NK-92 (cell line): Measurements from ENCODE around the gene FOXC1.

ENCODE experiments used
- DNase-seq: peaks from one replicate; lab custom pipeline; 2025; ENCODE audit not compliant: unreplicated experiment; lab: John Stamatoyannopoulos, UW

Gene FOXC1

DNA sequence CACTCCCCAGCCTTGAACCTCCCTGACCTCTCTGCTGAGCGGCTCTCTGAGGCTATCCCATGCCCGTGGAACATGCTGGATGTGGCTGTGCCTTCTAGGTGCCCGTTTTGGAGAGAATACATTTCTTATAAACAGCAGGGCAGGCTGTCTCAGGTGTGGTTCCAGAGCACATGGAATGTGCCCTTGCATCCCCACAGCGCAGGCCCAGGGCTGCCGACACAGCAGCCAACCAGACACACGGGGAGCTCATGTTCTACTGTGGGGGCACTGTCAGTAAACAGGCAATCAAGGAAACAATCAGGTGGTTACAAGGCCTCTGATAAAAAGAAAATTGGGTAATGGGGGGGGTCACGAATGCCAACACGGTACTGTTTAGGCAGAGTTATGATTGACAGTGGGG is 30.8 kb downstream of the FOXC1 start:
- DNase-seq = no peak

DNA sequence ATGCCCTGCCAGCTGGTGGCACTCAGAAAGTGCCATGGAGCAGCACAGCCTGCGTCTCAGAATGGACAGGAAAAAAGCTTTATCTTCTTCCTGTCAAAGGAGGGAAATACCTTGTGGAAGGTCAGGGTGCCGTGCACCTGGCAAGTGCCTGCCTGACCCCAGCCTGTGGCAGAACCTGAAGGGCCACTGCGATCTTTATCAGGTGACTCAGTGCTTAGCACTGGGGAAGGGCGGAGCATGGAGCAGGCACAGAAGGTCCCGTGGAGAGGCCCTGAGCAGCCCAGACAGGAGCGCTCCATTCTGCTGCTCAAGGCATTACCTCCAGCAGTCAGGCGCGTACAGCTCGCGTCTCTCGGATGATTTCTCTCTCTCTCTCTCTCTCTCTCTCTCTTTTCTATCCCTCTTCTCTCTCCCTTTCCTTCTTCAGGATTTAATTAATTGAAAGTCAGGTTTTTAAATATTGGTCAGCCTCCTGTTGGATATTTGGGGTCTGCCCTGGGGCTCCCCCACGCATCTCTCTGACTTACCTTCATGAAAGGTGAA is 31.7 kb downstream of the FOXC1 start:
- no peak for DNase-seq

DNA sequence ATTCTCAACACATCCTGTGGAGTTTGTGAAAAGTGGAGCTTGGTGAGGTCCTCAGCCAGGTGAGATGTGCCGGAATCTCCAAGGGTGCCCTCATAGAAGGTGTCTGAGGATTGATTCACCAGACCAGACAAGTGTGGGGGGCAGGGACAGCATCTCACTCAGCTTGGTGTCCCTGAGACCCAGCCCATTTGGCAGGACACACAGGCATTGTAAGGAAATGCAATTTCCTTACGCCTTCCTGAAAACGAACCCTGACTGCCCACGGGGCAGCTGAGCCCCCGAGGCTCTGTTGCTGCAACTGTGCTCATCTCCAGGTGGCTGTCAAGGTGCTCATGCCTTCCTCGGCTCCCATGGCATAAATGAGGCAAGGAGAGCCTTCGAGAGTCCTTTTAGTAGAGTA is 33.4 kb downstream of the FOXC1 start:
- DNase-seq = no peak

DNA sequence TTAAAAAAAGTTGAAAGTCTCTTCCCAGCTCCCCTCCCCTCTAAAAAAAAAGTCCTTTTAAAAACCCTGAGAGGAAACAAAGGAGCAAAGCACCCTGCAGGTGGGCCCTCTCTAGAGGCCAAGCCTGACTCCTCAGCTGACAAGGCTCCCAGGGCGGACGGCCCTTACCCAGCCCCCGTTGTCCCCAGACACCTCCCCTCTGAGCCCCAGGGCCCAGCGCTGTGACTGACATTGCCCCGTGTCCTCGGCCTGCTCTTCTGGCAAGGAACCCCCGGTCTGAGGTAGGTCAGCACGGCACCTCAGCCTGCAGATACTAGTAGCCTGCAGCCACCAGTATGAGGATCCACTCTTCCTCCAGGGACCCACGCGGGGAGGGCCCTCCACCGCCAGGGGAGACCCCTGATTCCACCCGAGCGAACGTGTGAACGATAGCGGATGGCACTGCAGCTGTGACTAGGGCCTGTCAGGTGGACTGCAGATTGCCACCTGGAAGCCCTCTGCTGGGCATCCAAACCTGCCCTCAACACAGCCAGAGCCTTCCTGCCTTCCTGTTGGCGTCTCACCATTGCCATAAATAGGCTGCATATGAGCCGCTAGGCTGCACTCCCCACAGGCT is 34.2 kb downstream of the FOXC1 start:
- no peak for DNase-seq

DNA sequence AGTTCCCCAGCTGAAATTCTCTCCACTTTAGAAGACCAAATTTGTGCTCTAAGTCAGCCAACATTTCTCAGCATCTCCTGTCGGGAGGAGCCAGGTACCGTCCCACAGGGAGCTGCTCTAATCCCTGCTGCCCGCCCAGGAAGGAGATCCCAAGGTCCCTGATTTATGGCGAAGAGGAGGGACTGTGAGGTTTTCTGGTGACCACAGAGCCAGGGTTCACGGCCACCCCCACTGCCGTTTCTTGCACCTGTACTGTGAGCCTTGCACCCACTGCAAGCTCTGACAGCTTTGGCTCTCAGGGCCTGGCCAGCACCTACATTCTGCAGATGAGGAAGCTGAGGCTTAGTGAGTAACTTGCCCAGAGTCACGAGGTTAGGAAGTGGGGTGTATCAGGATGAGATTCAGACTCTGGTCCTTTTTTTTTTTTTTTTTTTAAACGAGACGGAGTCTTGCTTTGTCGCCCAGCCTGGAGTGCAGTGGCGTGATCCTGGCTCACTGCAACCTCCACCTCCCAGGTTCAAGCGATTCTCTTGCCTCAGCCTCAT is 34.9 kb downstream of the FOXC1 start:
- no peak for DNase-seq

DNA sequence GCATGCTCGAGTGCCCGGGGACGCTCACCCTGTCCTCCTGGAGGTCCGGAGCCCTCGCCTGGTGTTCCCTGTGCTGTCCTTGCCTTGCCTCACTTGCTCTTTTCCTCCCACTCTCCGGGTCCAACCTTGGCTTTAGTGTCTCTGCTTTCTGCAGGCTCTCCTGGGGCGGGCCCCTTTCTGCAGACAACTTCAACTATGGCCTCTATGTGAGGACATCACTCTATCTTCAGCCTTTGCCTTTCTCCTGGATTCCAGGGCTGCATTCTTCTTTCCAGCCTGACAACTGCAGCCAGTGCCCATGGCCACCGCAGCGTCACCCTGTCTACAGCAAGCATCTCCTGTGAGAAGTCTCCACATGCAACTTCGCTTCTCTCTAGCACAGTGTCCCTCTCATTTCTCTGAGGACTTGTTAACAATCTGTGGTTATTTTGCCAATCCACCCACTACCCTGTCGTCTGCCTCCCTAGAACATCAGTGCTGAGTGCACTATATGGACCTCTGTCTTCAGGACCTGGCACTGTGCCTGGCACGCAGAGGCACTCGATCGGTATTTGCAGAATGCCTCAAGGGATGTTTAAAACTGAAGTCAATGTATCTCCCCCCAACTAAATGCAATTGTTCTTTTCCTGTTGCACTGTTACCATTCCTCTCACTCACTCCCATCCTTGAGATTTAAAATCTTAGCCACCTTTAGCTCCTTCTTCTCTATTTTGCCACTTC is 35.9 kb downstream of the FOXC1 start:
- DNase-seq = no peak

DNA sequence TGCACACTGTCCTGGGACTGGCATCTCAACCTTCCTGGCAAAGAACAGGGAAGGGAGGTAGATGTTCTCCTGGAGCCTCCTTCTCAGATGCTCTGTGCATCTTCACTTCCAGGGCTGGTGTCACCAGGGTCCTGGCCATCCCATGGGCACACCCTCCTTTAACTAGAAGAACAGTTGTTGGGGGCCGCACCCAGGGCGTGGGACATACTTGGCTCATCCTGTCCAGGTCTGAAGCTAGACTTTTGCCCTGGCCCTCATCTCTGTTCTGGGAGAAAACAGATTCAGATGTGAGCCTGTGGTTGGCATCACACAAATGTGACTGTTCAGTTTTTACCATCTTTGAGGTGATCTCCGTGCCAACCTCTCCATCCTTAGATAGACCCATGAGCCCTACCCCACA is 41.6 kb downstream of the FOXC1 start:
- no peak for DNase-seq

DNA sequence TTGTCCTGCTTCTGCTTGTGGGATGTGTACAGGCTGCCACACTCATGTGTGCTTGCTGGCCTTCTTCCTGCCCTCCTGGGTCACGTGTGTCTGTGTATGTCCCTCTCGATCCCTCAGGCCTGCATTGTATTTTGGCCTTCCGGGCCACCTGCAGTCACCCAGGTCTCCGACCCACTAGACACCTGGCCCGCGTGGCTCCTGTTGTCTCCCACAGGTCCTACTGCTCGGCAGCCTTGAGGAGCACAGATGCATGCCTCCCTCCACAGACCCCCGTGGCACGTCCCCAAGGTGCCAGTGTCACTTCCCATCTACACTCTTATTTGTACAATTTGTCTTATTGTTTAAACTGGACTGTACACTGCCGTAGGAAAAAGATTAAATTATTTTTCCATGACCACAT is 43.1 kb downstream of the FOXC1 start:
- DNase-seq = no peak

DNA sequence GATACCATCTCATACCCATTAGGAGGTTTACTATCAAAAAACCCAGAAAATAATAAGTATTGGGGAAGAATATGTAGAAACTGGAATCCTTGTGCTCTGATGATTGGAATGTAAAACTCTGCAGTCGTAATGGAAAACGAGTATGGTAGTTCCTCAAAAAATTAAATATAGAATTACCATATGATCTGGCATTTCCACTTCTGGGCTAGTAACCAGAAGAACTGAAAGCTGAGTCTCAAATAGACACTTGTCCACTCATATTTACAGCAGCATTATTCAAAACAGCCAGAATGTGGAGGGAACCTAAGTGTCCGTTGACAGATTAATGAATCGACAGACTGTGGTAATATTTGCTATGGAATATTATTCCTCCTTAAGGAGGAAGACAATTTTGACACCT is 44.3 kb downstream of the FOXC1 start:
- DNase-seq = no peak

DNA sequence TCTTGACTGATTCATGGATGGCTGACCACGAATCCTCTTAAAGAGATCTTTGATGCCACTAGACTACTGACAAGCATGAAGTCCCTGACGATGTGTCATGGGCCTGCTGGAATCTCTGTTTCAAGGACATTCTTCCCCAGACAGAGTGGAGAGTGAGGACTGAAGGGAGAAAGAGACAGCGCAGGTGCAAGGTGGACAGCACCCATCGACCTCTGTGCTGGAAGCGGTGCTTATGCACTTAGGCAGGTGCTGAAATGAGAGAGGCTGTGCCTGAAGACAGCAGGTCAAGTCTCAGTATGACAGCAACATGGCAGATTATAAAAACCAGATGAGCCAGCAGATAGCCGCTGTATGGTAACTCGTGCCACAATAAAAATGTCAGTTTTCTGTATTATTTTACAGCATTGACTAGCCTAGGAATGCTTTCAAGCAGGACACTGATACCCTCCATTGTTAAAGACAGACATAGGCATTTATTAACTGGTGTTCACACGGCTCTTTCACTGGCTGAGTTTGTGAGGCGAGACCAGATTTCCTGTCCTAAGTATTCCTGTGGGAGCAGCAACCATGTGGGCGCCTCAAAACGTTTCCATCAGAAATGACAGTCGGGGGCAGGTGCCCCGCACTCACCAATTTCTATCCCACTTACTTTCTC is 47.5 kb downstream of the FOXC1 start:
- DNase-seq = no peak

DNA sequence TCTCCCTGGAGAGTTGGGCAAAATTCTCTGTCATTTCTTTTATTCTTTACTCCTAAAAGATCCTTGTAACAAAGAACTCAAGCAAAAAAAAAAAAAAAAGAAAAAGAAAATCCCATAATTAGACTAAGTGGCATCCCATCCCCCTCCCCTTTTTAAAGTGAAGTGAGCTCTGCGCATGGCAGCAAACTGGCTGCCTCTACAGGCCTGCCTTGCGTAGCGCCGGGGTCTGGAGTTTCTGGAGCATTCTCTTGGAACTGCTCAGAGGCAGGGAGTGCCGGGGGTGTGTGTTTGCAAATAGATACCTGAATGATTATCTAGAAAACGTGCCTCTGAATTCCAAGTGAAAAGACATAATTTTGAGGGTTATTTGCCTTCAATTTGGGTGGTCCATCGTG is 48.1 kb downstream of the FOXC1 start:
- no peak for DNase-seq

DNA sequence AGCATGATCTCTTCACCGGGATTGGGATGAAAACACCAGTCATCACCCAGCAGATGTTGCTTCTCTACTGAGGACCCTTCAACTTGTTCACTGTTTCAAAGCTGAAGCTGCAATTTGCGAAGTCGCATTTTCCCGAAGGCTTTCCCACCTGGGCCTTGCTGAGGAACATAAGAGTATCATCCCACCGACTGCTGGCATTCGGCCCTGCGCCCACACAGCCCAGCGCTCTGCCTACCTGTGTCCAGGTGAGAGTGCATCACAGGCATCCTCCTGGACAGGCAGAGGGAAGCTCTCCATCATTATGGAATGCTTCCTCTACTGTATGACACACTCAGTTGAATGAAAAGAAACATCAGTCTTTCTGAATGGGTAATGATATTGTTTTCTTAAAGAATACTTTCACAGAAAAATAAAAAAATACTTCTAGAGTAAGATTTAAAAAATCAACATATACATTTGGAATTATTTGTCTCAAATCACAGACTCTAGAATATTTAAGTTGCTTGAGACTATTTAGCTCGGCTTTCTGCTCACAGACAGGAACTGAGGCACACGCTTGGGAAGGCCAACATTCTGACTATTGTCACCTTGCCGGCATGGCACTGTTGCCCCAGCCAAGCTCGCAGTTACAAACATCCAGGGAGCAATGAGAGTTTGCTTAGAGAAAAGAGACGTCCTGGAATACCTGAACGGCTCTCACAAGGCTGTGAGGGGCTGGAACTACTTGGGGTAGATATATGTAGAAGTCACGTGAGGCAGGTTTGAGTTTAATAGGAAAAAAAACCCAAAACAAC is 48.7 kb downstream of the FOXC1 start:
- no peak for DNase-seq

DNA sequence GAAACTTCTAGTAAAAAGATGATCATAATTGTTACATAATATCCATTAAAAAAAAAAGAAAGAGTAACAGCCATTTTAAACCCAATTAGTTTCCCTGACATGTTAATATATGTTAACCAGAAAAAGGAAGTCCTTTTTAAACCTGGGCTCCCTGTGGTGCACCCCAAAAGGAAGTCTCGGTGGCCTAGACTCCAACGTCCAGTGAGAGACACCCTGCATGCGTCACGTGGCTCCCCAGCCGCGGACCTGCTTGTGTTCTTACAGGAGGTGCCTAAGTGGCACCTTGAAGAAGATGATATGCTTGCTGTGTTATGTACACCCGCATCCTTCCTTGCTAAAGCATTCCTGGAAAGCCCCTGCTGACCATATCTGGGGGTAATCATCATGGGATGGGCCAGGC is 50.1 kb downstream of the FOXC1 start:
- DNase-seq = no peak

DNA sequence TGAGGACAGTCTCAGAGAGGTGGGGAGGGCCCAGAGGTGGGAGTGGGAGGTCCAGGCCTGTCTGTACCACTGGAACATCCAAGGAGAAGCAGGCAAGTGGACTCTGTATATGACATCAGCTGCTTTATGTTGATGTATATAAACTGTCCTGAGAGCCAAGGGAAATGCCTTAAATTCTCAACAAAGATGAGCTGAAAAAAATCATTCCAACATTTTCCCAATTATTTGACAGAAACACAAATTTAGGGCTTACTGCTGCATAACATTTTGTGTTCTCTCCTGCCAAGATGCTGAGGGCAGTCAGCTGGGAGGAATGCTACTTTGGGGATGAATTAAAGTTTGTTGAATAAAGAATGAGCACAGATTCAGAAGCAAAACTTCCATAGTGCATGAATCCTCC is 52.8 kb downstream of the FOXC1 start:
- no peak for DNase-seq
